ENCODE measurements around the gene INTS2.

Gene INTS2

DNA sequence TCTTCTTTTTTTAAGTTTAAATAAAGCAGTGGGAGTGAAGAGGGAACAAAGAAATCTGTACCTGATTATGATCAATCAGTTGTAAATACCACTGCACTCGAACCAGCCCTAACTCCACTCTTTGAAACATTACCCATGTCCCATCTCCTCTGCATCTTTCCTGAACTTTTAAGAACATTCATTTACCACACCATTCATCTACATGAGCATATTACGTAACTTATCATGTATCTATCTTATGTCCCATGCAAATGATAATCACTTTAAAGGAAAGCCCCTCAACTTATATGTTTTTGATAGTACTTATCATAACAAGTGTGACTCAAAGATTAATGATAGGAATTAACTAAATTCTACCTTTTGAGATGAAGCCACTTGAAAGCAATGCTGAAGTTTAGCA, 53.7 kb downstream of the INTS2 start:
- H3K4me3 ChIP-seq (ENCODE audit: low read depth, low read length) = no peak overlapping the region
- TF ChIP-seq, protein P1, sequence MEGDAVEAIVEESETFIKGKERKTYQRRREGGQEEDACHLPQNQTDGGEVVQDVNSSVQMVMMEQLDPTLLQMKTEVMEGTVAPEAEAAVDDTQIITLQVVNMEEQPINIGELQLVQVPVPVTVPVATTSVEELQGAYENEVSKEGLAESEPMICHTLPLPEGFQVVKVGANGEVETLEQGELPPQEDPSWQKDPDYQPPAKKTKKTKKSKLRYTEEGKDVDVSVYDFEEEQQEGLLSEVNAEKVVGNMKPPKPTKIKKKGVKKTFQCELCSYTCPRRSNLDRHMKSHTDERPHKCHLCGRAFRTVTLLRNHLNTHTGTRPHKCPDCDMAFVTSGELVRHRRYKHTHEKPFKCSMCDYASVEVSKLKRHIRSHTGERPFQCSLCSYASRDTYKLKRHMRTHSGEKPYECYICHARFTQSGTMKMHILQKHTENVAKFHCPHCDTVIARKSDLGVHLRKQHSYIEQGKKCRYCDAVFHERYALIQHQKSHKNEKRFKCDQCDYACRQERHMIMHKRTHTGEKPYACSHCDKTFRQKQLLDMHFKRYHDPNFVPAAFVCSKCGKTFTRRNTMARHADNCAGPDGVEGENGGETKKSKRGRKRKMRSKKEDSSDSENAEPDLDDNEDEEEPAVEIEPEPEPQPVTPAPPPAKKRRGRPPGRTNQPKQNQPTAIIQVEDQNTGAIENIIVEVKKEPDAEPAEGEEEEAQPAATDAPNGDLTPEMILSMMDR (IDR thresholded peaks at IDR 0.05; ENCODE audit: borderline replicate concordance, insufficient read depth, low read depth, low read length) = no peak

DNA sequence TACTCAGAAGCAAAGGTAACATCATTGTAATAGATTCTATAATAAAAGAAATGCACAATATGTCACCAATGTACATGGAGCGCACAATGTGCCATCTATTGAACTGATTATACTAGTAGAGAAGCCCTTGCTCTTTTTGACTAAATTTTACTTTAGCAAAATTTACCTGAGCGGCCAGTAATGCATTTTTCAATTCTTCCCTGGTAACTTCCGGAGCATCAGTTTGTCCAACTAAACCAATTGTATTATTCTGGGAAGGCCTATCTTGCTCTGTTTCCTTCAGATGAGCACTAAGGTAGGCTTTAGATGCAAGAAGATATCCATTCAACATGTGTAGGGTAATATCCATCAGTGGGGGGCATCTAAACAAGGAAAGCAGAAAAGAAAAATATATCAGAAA, 55.7 kb downstream of the INTS2 start:
- TF ChIP-seq, protein P1 (IDR thresholded peaks at IDR 0.05; ENCODE audit: borderline replicate concordance, insufficient read depth, low read depth, low read length) = no peak
- no peak overlapping the region for H3K4me3 ChIP-seq (ENCODE audit: low read depth, low read length)

DNA sequence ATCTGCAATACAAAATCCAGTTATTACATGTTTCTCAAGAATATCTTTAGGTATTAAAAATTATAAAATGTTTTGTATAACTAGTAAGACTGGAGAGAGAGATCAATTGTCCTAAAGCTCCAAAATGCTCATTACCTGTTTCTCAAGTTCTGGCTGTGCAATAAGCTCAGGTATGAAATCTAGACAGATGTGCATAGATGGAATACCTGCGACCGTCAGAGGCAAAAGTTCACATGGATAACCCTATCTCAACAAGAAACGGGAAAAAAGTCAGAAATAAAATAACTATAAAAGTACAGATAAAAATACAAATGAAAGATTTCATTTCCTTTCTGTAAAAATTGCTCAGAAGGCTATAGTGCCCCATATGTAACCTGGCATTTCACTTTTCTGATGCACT, 58.6 kb downstream of the INTS2 start:
- H3K4me3 ChIP-seq (ENCODE audit: low read depth, low read length) = no peak overlapping the region
- TF ChIP-seq, protein P1 (IDR thresholded peaks at IDR 0.05; ENCODE audit: borderline replicate concordance, insufficient read depth, low read depth, low read length) = no peak

DNA sequence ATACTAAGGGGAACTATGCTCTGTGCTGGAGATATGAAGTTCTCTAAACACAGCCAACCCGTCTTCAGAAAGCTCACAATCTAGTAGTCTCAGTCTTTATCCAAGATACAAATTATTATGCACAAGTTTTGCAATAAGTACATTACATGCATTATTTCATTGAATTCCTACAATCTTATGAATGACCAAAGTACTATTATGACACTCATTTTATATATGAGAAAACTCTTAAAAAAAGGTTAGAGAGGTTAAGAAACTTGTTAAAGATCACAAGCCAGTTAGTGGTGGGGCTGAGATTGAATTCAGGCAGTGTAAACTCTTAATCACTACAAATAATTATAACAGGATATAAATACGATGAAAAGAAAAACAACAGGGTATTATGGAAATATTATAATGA, 59.7 kb downstream of the INTS2 start:
- TF ChIP-seq, protein P1 (IDR thresholded peaks at IDR 0.05; ENCODE audit: borderline replicate concordance, insufficient read depth, low read depth, low read length) = no peak

DNA sequence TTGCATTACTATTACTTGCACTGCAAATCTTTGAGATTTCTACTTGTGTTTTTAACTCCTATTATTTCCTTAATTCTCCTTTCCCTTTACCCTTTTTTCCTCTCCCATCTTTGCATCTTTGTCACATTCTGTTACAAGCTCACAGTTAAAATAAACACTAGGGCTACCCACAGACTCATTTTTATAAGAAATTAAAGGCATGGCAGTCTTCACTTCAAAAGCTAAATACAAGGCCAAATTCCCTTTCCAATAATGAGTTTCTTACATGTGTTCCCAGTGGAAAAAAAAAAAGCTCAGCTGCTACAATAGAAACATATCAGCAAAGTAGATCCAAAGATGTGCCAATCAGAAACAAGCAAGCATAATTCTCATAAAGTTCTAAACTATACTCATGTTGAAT, 60.7 kb downstream of the INTS2 start:
- no peak overlapping the region for H3K4me3 ChIP-seq (ENCODE audit: low read depth, low read length)
- TF ChIP-seq, protein P1 (IDR thresholded peaks at IDR 0.05; ENCODE audit: borderline replicate concordance, insufficient read depth, low read depth, low read length) = no peak

More for the DNA sequence above, 59.7 kb downstream of the INTS2 start:
- no peak overlapping the region for H3K4me3 ChIP-seq (ENCODE audit: low read depth, low read length)

DNA sequence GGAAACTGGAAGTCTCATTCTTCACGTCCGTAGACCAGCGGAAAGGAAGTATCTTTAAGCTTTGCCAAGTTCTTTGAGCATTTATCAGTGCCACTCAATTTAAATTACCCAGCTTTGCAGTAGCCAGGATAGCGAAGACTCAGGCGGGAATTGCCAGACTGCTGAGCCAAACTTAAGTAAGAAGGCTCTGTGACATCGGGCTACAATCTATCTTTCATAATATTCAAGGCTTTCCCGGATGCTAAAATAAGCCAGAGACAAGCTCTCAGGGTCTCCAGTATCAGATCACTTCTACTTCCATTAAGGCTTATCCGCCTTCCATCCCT, 64.0 kb downstream of the INTS2 start:
- TF ChIP-seq, protein P1 (IDR thresholded peaks at IDR 0.05; ENCODE audit: borderline replicate concordance, insufficient read depth, low read depth, low read length) = no peak
- peak overlapping the region; percentile 71 for H3K4me3 ChIP-seq (ENCODE audit: low read depth, low read length)

DNA sequence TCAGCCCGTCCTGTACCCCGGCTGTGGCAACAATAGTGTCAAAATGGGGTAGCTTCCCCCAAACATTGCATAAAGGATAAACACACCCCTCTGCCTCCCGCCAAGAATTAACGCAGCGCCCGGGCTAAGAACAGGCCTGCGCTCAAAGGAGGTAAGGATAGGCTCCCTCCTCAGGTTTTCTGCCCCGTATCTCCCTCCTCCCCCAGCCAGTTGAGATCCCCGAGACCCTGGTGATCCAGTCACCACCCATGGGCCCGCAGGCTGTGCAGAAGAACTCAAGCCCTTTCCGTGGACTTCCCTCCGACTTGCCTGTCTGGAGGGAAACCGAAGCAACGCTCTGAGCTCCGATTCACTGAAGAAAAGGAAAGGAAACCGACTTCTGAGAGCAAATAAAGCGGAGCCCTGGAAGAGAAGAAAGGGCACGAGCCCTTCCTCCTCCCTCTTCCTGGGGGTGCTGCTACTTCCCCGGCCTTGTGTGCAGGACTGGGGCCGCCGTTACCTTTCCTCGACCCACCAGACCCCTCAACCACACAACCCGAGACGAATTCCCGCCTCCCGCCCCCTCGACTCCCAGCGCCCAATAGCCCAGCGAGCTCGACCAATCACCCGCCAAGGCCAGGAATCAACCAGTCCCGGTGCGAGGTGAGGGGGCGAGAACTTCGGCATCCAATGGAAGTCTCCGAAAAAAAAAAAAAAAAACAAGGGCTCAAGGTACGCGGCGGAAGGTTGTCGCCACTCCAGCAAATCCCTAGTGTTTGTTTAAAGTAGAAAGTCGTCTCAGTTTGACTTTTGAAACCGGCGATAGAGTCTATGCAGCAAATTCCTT, 64.6 kb downstream of the INTS2 start, which contains the start of gene BRIP1:
TSS of gene BRIP1 (minus strand) at position 554 of the 826 bp plus-strand sequence. CDS start 1,989 bp downstream, outside the sequence.
- TF ChIP-seq, protein P1 (IDR thresholded peaks at IDR 0.05; ENCODE audit: borderline replicate concordance, insufficient read depth, low read depth, low read length) = no peak
- peak within 1 kb of the TSS; percentile 71 for H3K4me3 ChIP-seq (ENCODE audit: low read depth, low read length)
